Activated CD8-positive, alpha-beta memory T cell treated with anti-CD3 and anti-CD28 coated beads, Interleukin-2, amount 10 ng/mL, durations not matched to agents 7 days and 5 days (primary cell): Measurements from ENCODE around the gene UFL1. TPM values are rescaled to one million over a fixed set of nuclear protein-coding genes. Genes with fewer than 3 reads are reported as not detected.

ENCODE experiments used
- total RNA-seq, 2 experiments: library from RNA; stranded (reverse); gene quantifications; one replicate each; pipeline ENCODE4 v1.2.3, GENCODE V29; 2021

UFL1 gene
- total RNA-seq, 2 experiments from 2014 or later = 18.1 to 18.2 TPM

Other genes with a start within 250 kb of the UFL1 start
- gene FHL5, start 41.3 kb downstream of the UFL1 start, total RNA-seq = not detected